OCI-LY1 (cell line): Measurements from ENCODE around the gene ZNF470.

Source experiments
- H2AFZ ChIP-seq: fragments of 200-600 bp; sonication (generic), shearing (Covaris generic); 2 replicates; pipeline ENCODE4 v1.6.0; 2014; ENCODE audit warnings: antibody characterized with exemption, mild to moderate bottlenecking, low read length
- H3F3A ChIP-seq: fragments of 200-600 bp; sonication (generic), shearing (Covaris generic); 2 replicates; pipeline ENCODE4 v1.6.0; 2014; ENCODE audit warnings: mild to moderate bottlenecking, antibody characterized with exemption, low read length, moderate library complexity; ENCODE audit not compliant: insufficient read depth
- H3K27ac ChIP-seq: fragments of 200-600 bp; sonication (generic); 2 replicates; pipeline ENCODE4 v1.5.1; 2014; ENCODE audit warnings: low read length, mixed run types, mild to moderate bottlenecking, low read depth; ENCODE audit not compliant: poor library complexity, severe bottlenecking
- H3K27me3 ChIP-seq: fragments of 200-600 bp; sonication (generic); 2 replicates; pipeline ENCODE4 v1.6.0; 2014; ENCODE audit warnings: antibody characterized with exemption, mild to moderate bottlenecking, low read length, moderate library complexity; ENCODE audit not compliant: insufficient read depth
- H3K36me3 ChIP-seq: fragments of 200-600 bp; sonication (generic); 2 replicates; pipeline ENCODE4 v1.6.1; 2014; ENCODE audit warnings: mild to moderate bottlenecking, antibody characterized with exemption, low read length, moderate library complexity, mixed read lengths; ENCODE audit not compliant: insufficient read depth
- H3K4me1 ChIP-seq: fragments of 200-600 bp; sonication (generic); 2 replicates; pipeline ENCODE4 v1.5.1; 2014; ENCODE audit warnings: mild to moderate bottlenecking, low read length, moderate library complexity; ENCODE audit not compliant: insufficient read depth, severe bottlenecking
- H3K4me2 ChIP-seq: fragments of 200-600 bp; sonication (generic), shearing (Covaris generic); 2 replicates; pipeline ENCODE4 v1.6.1; 2014; ENCODE audit warnings: low read length
- H3K4me3 ChIP-seq: fragments of 200-600 bp; sonication (generic); 2 replicates; pipeline ENCODE4 v1.5.1; 2014; ENCODE audit warnings: low read length, low read depth, mild to moderate bottlenecking, mixed read lengths; ENCODE audit not compliant: poor library complexity, severe bottlenecking
- H3K79me2 ChIP-seq: fragments of 200-600 bp; shearing (Covaris generic); 2 replicates; pipeline ENCODE4 v1.6.1; 2016; ENCODE audit warnings: mixed run types, low read length, mixed read lengths; ENCODE audit not compliant: insufficient read depth
- H3K9ac ChIP-seq: fragments of 200-600 bp; sonication (generic), shearing (Covaris generic); 2 replicates; pipeline ENCODE4 v1.6.1; 2014; ENCODE audit warnings: mild to moderate bottlenecking, low read length, mixed read lengths
- H3K9me2 ChIP-seq: fragments of 200-600 bp; sonication (generic), shearing (Covaris generic); 2 replicates; pipeline ENCODE4 v1.6.1; 2014; ENCODE audit warnings: low read depth, mild to moderate bottlenecking, low read length, mixed read lengths
- H3K9me3 ChIP-seq: fragments of 200-600 bp; shearing (Covaris generic); 2 replicates; pipeline ENCODE4 v1.6.1; 2014; ENCODE audit warnings: low read length, mixed read lengths
- H4K20me1 ChIP-seq: fragments of 200-600 bp; sonication (generic), shearing (Covaris generic); 2 replicates; pipeline ENCODE4 v1.6.0; 2016; ENCODE audit warnings: mild to moderate bottlenecking, low read length; ENCODE audit not compliant: insufficient read depth
- EZH2 ChIP-seq: fragments of 200-600 bp; sonication (generic), shearing (Covaris generic); IDR thresholded peaks from 2 replicates; pipeline ENCODE4 v1.8.0; 2017; ENCODE audit warnings: borderline replicate concordance, mixed run types, mild to moderate bottlenecking, antibody characterized with exemption, low read length, moderate library complexity, mixed read lengths
- TF ChIP-seq, protein P1 (sequence below): fragments of 200-600 bp; sonication (generic), shearing (Covaris generic); IDR thresholded peaks from 2 replicates; pipeline ENCODE4 v1.5.1; 2017; ENCODE audit warnings: mild to moderate bottlenecking, antibody characterized with exemption, low read length, moderate library complexity, mixed read lengths

Gene ZNF470

DNA sequence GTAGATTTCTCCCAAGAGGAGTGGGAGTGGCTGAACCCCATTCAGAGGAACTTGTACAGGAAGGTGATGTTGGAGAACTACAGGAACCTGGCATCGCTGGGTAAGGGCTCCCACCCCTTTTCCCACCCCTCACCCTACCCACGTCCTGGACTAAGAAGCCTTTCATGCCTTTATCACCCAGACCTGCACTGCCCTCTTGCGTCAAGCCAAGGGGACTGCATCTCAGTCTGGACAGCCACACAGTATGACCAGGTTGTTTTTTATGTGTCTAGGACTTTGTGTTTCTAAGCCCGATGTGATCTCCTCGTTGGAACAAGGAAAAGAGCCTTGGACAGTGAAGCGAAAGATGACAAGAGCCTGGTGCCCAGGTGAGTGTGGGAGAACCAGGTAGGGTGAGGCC is 19.7 kb upstream of the ZNF470 start:
- TF ChIP-seq, protein P1, sequence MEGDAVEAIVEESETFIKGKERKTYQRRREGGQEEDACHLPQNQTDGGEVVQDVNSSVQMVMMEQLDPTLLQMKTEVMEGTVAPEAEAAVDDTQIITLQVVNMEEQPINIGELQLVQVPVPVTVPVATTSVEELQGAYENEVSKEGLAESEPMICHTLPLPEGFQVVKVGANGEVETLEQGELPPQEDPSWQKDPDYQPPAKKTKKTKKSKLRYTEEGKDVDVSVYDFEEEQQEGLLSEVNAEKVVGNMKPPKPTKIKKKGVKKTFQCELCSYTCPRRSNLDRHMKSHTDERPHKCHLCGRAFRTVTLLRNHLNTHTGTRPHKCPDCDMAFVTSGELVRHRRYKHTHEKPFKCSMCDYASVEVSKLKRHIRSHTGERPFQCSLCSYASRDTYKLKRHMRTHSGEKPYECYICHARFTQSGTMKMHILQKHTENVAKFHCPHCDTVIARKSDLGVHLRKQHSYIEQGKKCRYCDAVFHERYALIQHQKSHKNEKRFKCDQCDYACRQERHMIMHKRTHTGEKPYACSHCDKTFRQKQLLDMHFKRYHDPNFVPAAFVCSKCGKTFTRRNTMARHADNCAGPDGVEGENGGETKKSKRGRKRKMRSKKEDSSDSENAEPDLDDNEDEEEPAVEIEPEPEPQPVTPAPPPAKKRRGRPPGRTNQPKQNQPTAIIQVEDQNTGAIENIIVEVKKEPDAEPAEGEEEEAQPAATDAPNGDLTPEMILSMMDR: peak; percentile 61
- TF ChIP-seq EZH2: no peak
- Histone ChIP-seq H3K27me3 (no peaks in the 10 kb centered on the region), H3K9ac (no peak overlapping the region), H3K27ac (no peak overlapping the region), H3K36me3 (no peaks in the 10 kb centered on the region), H3K4me2 (no peak overlapping the region), H3K9me3 (no peaks in the 10 kb centered on the region), H4K20me1 (no peaks in the 10 kb centered on the region), H3K4me1 (no peaks in the 10 kb centered on the region), H3F3A (no peaks in the 10 kb centered on the region), H3K9me2 (no peaks in the 10 kb centered on the region), H3K4me3 (no peak overlapping the region), H3K79me2 (no peaks in the 10 kb centered on the region), H2AFZ (no peak overlapping the region)

DNA sequence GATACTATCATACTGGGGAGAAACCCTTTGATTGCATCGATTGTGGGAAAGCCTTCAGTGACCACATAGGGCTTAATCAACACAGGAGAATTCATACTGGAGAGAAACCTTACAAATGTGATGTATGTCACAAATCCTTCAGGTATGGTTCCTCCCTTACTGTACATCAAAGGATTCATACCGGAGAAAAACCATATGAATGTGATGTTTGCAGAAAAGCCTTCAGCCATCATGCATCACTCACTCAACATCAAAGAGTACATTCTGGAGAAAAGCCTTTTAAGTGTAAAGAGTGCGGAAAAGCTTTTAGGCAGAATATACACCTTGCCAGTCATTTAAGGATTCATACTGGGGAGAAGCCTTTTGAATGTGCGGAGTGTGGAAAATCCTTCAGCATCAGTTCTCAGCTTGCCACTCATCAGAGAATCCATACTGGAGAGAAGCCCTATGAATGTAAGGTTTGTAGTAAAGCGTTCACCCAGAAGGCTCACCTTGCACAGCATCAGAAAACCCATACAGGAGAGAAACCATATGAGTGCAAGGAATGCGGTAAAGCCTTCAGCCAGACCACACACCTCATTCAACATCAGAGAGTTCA is 12.9 kb upstream of the ZNF470 start:
- no peaks in the 10 kb centered on the region for H3K27me3 ChIP-seq
- no peaks in the 10 kb centered on the region for H3K4me1 ChIP-seq
- peaks cover 11% of the 10 kb centered on the region for H3K9me3 ChIP-seq
- H3K4me3 ChIP-seq: no peak overlapping the region
- H3K4me2 ChIP-seq: no peak overlapping the region
- H3K27ac ChIP-seq: no peak overlapping the region
- TF ChIP-seq, protein P1: no peak
- no peak for TF ChIP-seq EZH2
- H3K9me2 ChIP-seq: no peaks in the 10 kb centered on the region
- no peaks in the 10 kb centered on the region for H3K36me3 ChIP-seq
- H3F3A ChIP-seq: no peaks in the 10 kb centered on the region
- H3K79me2 ChIP-seq: no peaks in the 10 kb centered on the region
- no peaks in the 10 kb centered on the region for H4K20me1 ChIP-seq
- H2AFZ ChIP-seq: no peak overlapping the region
- no peak overlapping the region for H3K9ac ChIP-seq

DNA sequence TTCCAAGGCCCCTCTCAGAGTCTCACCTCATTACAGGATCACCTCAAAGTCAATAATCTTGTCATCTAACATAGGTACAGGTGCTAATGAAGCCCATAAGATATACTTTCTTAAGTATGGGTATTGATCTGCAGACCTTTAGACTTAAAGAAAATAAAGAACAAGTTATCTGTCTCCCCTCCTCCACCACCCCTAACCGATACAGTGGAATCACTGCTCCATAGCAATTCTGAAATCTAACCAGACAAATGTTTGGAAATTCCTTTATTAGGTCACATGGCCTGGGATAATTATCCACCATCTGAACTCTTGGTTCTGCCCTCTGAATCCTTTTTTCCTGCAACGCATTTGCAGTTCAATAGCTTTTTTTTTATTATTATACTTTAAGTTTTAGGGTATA is 4.5 kb upstream of the ZNF470 start:
- H3K9ac ChIP-seq: no peak overlapping the region
- H3K9me3 ChIP-seq: 0 out of 2 replicates have a peak, but pooled peaks cover 8% of the 10 kb centered on the region
- H3K27me3 ChIP-seq: no peaks in the 10 kb centered on the region
- H3K79me2 ChIP-seq: no peaks in the 10 kb centered on the region
- no peaks in the 10 kb centered on the region for H4K20me1 ChIP-seq
- no peak overlapping the region for H3K27ac ChIP-seq
- TF ChIP-seq, protein P1: no peak
- no peak for TF ChIP-seq EZH2
- H3K9me2 ChIP-seq: no peaks in the 10 kb centered on the region
- H3F3A ChIP-seq: no peaks in the 10 kb centered on the region
- no peaks in the 10 kb centered on the region for H3K4me1 ChIP-seq
- H3K4me3 ChIP-seq: no peak overlapping the region
- no peak overlapping the region for H3K4me2 ChIP-seq
- H3K36me3 ChIP-seq: no peaks in the 10 kb centered on the region
- H2AFZ ChIP-seq: no peak overlapping the region
